Glomerular visceral epithelial cell (primary cell): ENCODE data around the gene FOXE1.

Experiments
- DNase-seq: peaks from one replicate; pipeline ENCODE4 v3.0.0-alpha.2; 2016; ENCODE audit errors: extremely low spot score

Gene FOXE1

GRCh38 chr9:97853056-97853843, at the start of gene FOXE1:
Gene FOXE1, plus strand, starts transcription at chr9:97853226. Its CDS starts 689 bp downstream, at chr9:97853915.
- no peak for DNase-seq

- DNase-seq: no peak
These were observed 49.0 kb upstream of the FOXE1 start for GRCh38 chr9:97804059-97804365.

GRCh38 chr9:97806721-97807120, 46.3 kb upstream of the FOXE1 start:
- no peak for DNase-seq

- DNase-seq: peak; percentile 37
These were observed 45.3 kb upstream of the FOXE1 start for GRCh38 chr9:97807681-97808080.

GRCh38 chr9:97808415-97808814, 44.6 kb upstream of the FOXE1 start:
- DNase-seq: peak; percentile 33

- DNase-seq: peak; percentile 93
These were observed 44.1 kb upstream of the FOXE1 start for GRCh38 chr9:97808972-97809371.

- peak; percentile 81 for DNase-seq
These were observed 43.2 kb upstream of the FOXE1 start for GRCh38 chr9:97809666-97810344.

GRCh38 chr9:97811533-97812246, 41.3 kb upstream of the FOXE1 start:
- DNase-seq: peak; percentile 83

GRCh38 chr9:97812247-97812543, 40.8 kb upstream of the FOXE1 start:
- DNase-seq: no peak

- DNase-seq: no peak
These were observed 40.0 kb upstream of the FOXE1 start for GRCh38 chr9:97813072-97813471.

- DNase-seq: no peak
These were observed 33.3 kb upstream of the FOXE1 start for GRCh38 chr9:97819735-97820134.

- no peak for DNase-seq
These were observed 32.7 kb upstream of the FOXE1 start for GRCh38 chr9:97820373-97820772.

- peak; percentile 34 for DNase-seq
These were observed 21.9 kb upstream of the FOXE1 start for GRCh38 chr9:97830884-97831829.

- no peak for DNase-seq
These were observed 21.0 kb upstream of the FOXE1 start for GRCh38 chr9:97831843-97832636.

GRCh38 chr9:97840521-97840920, 12.5 kb upstream of the FOXE1 start:
- DNase-seq: no peak

- no peak for DNase-seq
These were observed 10.1 kb upstream of the FOXE1 start for GRCh38 chr9:97842960-97843359.

- peak; percentile 87 for DNase-seq
These were observed 7.9 kb upstream of the FOXE1 start for GRCh38 chr9:97845130-97845529.

- DNase-seq: no peak
These were observed 7.3 kb upstream of the FOXE1 start for GRCh38 chr9:97845763-97846162.

- DNase-seq: no peak
These were observed 6.7 kb upstream of the FOXE1 start for GRCh38 chr9:97846347-97846746.

GRCh38 chr9:97847474-97848214, 5.4 kb upstream of the FOXE1 start:
- no peak for DNase-seq

- no peak for DNase-seq
These were observed 4.9 kb upstream of the FOXE1 start for GRCh38 chr9:97848215-97848479.
